Suprapubic skin (tissue), 4 donors: Measurements from ENCODE around the gene BNIP2.

Experiments used
- POLR2A ChIP-seq, 2 donors: fragments of 450-650 bp; IDR thresholded peaks; one replicate each; pipeline ENCODE4 v1.6.1; 2017; ENCODE audit warnings: antibody characterized with exemption in 2 of 2, mild to moderate bottlenecking in 2 of 2, moderate library complexity in 2 of 2
- POLR2AphosphoS5 ChIP-seq, 3 donors: sonication (generic); formaldehyde crosslinking; IDR thresholded peaks; one replicate each; pipeline ENCODE4 v1.6.1; 2017; ENCODE audit warnings: antibody characterized with exemption in 3 of 3
- TF ChIP-seq, protein P1 (sequence below), 2 donors: fragments of 200-600 bp in 1 of 2; fragments of 450-650 bp in 1 of 2; sonication (generic) in 1 of 2; IDR thresholded peaks; one replicate each; pipeline ENCODE4 v1.5.1; 2016 to 2019; ENCODE audit warnings: antibody characterized with exemption in 2 of 2, mild to moderate bottlenecking in 1 of 2, moderate library complexity in 1 of 2

DNA sequence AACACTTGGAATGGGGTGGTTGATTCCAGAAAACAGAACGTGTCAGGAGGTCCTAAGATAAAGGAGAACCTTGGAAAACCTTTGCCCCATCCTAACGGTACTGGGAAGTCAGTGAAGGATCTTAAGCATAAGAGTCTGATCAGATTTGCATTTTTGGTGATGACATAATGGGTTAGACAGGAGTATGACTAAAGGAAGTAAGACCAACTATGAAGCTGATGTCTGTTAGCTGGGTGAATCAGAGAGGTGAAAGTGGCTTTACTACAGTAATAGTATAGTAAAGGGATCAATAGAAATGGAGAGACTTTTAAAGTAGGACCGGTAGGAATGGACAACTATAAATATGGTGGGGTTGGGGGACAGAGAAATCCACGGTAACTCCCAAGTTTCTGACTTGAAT, 44.4 kb downstream of the BNIP2 start:
- TF ChIP-seq POLR2A (IDR thresholded peaks at IDR 0.05): no peak
- no peak for TF ChIP-seq POLR2AphosphoS5 (IDR thresholded peaks at IDR 0.05)
- TF ChIP-seq, protein P1, sequence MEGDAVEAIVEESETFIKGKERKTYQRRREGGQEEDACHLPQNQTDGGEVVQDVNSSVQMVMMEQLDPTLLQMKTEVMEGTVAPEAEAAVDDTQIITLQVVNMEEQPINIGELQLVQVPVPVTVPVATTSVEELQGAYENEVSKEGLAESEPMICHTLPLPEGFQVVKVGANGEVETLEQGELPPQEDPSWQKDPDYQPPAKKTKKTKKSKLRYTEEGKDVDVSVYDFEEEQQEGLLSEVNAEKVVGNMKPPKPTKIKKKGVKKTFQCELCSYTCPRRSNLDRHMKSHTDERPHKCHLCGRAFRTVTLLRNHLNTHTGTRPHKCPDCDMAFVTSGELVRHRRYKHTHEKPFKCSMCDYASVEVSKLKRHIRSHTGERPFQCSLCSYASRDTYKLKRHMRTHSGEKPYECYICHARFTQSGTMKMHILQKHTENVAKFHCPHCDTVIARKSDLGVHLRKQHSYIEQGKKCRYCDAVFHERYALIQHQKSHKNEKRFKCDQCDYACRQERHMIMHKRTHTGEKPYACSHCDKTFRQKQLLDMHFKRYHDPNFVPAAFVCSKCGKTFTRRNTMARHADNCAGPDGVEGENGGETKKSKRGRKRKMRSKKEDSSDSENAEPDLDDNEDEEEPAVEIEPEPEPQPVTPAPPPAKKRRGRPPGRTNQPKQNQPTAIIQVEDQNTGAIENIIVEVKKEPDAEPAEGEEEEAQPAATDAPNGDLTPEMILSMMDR (IDR thresholded peaks at IDR 0.05): no peak
